OCI-LY1 (cell line): ENCODE results near the gene SMIM1.

Experiments
- H2AFZ ChIP-seq: fragments of 200-600 bp; sonication (generic), shearing (Covaris generic); 2 replicates; pipeline ENCODE4 v1.6.0; 2014; ENCODE audit warnings: antibody characterized with exemption, mild to moderate bottlenecking, low read length
- H3F3A ChIP-seq: fragments of 200-600 bp; sonication (generic), shearing (Covaris generic); 2 replicates; pipeline ENCODE4 v1.6.0; 2014; ENCODE audit warnings: mild to moderate bottlenecking, antibody characterized with exemption, low read length, moderate library complexity; ENCODE audit not compliant: insufficient read depth
- H3K27ac ChIP-seq: fragments of 200-600 bp; sonication (generic); 2 replicates; pipeline ENCODE4 v1.5.1; 2014; ENCODE audit warnings: low read length, mixed run types, mild to moderate bottlenecking, low read depth; ENCODE audit not compliant: poor library complexity, severe bottlenecking
- H3K27me3 ChIP-seq: fragments of 200-600 bp; sonication (generic); 2 replicates; pipeline ENCODE4 v1.6.0; 2014; ENCODE audit warnings: antibody characterized with exemption, mild to moderate bottlenecking, low read length, moderate library complexity; ENCODE audit not compliant: insufficient read depth
- H3K36me3 ChIP-seq: fragments of 200-600 bp; sonication (generic); 2 replicates; pipeline ENCODE4 v1.6.1; 2014; ENCODE audit warnings: mild to moderate bottlenecking, antibody characterized with exemption, low read length, moderate library complexity, mixed read lengths; ENCODE audit not compliant: insufficient read depth
- H3K4me1 ChIP-seq: fragments of 200-600 bp; sonication (generic); 2 replicates; pipeline ENCODE4 v1.5.1; 2014; ENCODE audit warnings: mild to moderate bottlenecking, low read length, moderate library complexity; ENCODE audit not compliant: insufficient read depth, severe bottlenecking
- H3K4me2 ChIP-seq: fragments of 200-600 bp; sonication (generic), shearing (Covaris generic); 2 replicates; pipeline ENCODE4 v1.6.1; 2014; ENCODE audit warnings: low read length
- H3K4me3 ChIP-seq: fragments of 200-600 bp; sonication (generic); 2 replicates; pipeline ENCODE4 v1.5.1; 2014; ENCODE audit warnings: low read length, low read depth, mild to moderate bottlenecking, mixed read lengths; ENCODE audit not compliant: poor library complexity, severe bottlenecking
- H3K79me2 ChIP-seq: fragments of 200-600 bp; shearing (Covaris generic); 2 replicates; pipeline ENCODE4 v1.6.1; 2016; ENCODE audit warnings: mixed run types, low read length, mixed read lengths; ENCODE audit not compliant: insufficient read depth
- H3K9ac ChIP-seq: fragments of 200-600 bp; sonication (generic), shearing (Covaris generic); 2 replicates; pipeline ENCODE4 v1.6.1; 2014; ENCODE audit warnings: mild to moderate bottlenecking, low read length, mixed read lengths
- H3K9me2 ChIP-seq: fragments of 200-600 bp; sonication (generic), shearing (Covaris generic); 2 replicates; pipeline ENCODE4 v1.6.1; 2014; ENCODE audit warnings: low read depth, mild to moderate bottlenecking, low read length, mixed read lengths
- H3K9me3 ChIP-seq: fragments of 200-600 bp; shearing (Covaris generic); 2 replicates; pipeline ENCODE4 v1.6.1; 2014; ENCODE audit warnings: low read length, mixed read lengths
- H4K20me1 ChIP-seq: fragments of 200-600 bp; sonication (generic), shearing (Covaris generic); 2 replicates; pipeline ENCODE4 v1.6.0; 2016; ENCODE audit warnings: mild to moderate bottlenecking, low read length; ENCODE audit not compliant: insufficient read depth
- EZH2 ChIP-seq: fragments of 200-600 bp; sonication (generic), shearing (Covaris generic); IDR thresholded peaks from 2 replicates; pipeline ENCODE4 v1.8.0; 2017; ENCODE audit warnings: borderline replicate concordance, mixed run types, mild to moderate bottlenecking, antibody characterized with exemption, low read length, moderate library complexity, mixed read lengths
- TF ChIP-seq, protein P1 (sequence below): fragments of 200-600 bp; sonication (generic), shearing (Covaris generic); IDR thresholded peaks from 2 replicates; pipeline ENCODE4 v1.5.1; 2017; ENCODE audit warnings: mild to moderate bottlenecking, antibody characterized with exemption, low read length, moderate library complexity, mixed read lengths

SMIM1 gene

GRCh38 chr1:3767328-3767925, 5.1 kb upstream of the SMIM1 start:
- Histone ChIP-seq H3K4me3 (no peak overlapping the region), H3K4me2 (no peak overlapping the region), H3K9me2 (no peaks in the 10 kb centered on the region), H2AFZ (no peak overlapping the region), H3K4me1 (peaks cover 9% of the 10 kb centered on the region), H3K36me3 (no peaks in the 10 kb centered on the region), H3K79me2 (no peaks in the 10 kb centered on the region), H3F3A (no peaks in the 10 kb centered on the region), H3K27me3 (peaks cover 4% of the 10 kb centered on the region), H3K27ac (no peak overlapping the region), H3K9ac (no peak overlapping the region), H4K20me1 (no peaks in the 10 kb centered on the region), H3K9me3 (no peaks in the 10 kb centered on the region)
- TF ChIP-seq, protein P1, sequence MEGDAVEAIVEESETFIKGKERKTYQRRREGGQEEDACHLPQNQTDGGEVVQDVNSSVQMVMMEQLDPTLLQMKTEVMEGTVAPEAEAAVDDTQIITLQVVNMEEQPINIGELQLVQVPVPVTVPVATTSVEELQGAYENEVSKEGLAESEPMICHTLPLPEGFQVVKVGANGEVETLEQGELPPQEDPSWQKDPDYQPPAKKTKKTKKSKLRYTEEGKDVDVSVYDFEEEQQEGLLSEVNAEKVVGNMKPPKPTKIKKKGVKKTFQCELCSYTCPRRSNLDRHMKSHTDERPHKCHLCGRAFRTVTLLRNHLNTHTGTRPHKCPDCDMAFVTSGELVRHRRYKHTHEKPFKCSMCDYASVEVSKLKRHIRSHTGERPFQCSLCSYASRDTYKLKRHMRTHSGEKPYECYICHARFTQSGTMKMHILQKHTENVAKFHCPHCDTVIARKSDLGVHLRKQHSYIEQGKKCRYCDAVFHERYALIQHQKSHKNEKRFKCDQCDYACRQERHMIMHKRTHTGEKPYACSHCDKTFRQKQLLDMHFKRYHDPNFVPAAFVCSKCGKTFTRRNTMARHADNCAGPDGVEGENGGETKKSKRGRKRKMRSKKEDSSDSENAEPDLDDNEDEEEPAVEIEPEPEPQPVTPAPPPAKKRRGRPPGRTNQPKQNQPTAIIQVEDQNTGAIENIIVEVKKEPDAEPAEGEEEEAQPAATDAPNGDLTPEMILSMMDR, result no peak
- no peak for TF ChIP-seq EZH2

- no peaks in the 10 kb centered on the region; the same call in none of the 2 replicates for H3K27me3 ChIP-seq
- no peak overlapping the region for H3K4me2 ChIP-seq
- H3K79me2 ChIP-seq, result no peaks in the 10 kb centered on the region
- H3F3A ChIP-seq, result no peaks in the 10 kb centered on the region
- TF ChIP-seq, protein P1, result no peak
- no peak for TF ChIP-seq EZH2
- H3K9ac ChIP-seq, result no peak overlapping the region
- H4K20me1 ChIP-seq, result no peaks in the 10 kb centered on the region
- H3K9me2 ChIP-seq, result no peaks in the 10 kb centered on the region
- no peak overlapping the region for H3K27ac ChIP-seq
- peaks cover 9% of the 10 kb centered on the region for H3K4me1 ChIP-seq
- H2AFZ ChIP-seq, result no peak overlapping the region
- no peaks in the 10 kb centered on the region for H3K9me3 ChIP-seq
- no peaks in the 10 kb centered on the region for H3K36me3 ChIP-seq
- no peak overlapping the region for H3K4me3 ChIP-seq
Measured at GRCh38 chr1:3768811-3769390, 3.6 kb upstream of the SMIM1 start.

- Histone ChIP-seq H3K36me3 (no peaks in the 10 kb centered on the region), H4K20me1 (no peaks in the 10 kb centered on the region), H3K4me2 (no peak overlapping the region), H3K27me3 (no peaks in the 10 kb centered on the region; the same call in none of the 2 replicates), H3K4me3 (no peak overlapping the region), H3K79me2 (no peaks in the 10 kb centered on the region), H3K9me2 (no peaks in the 10 kb centered on the region), H3K9ac (no peak overlapping the region), H2AFZ (no peak overlapping the region), H3K4me1 (peaks cover 12% of the 10 kb centered on the region), H3F3A (no peaks in the 10 kb centered on the region), H3K9me3 (no peaks in the 10 kb centered on the region), H3K27ac (no peak overlapping the region)
- TF ChIP-seq, protein P1, result no peak
- TF ChIP-seq EZH2, result no peak
Measured at GRCh38 chr1:3770047-3770765, 2.3 kb upstream of the SMIM1 start.
